CD4-positive, alpha-beta T cell (primary cell): ENCODE measurements around the gene MEST. TPM values are rescaled to one million over a fixed set of nuclear protein-coding genes. Genes with fewer than 3 reads are reported as not detected.

Source experiments
- ATAC-seq: fragments of 200-7000 bp; cut with Tn5 transposase; one replicate; pipeline ENCODE4 v1.10.0; 2022; ENCODE audit warnings: mild to moderate bottlenecking; ENCODE audit not compliant: poor library complexity
- CTCF ChIA-PET: fragments of 350-600 bp; sonication (Branson Sonifier 250); formaldehyde crosslinking; loops from one replicate; lab custom pipeline; 2021; ENCODE audit warnings: antibody characterized with exemption, inconsistent platforms; lab: Charles Lee
- POLR2A ChIA-PET: fragments of 350-600 bp; sonication (Branson Sonifier 250); formaldehyde crosslinking; loops from one replicate; lab custom pipeline; 2021; ENCODE audit warnings: antibody characterized with exemption, inconsistent platforms; lab: Charles Lee
- DNase-seq, 14 experiments: peaks; one replicate each; pipeline ENCODE4 v3.0.0-alpha.2; 2013 to 2020; ENCODE audit warnings: mixed read lengths in 2 of 14
- H3K27ac ChIP-seq, 2 donors: one replicate each; pipeline versions ENCODE4 v1.5.1 to v1.7.0; 2013; ENCODE audit warnings: low read length in 2 of 2, low read depth in 1 of 2, mild to moderate bottlenecking in 1 of 2
- H3K27me3 ChIP-seq, 2 experiments: 1 replicate in 1 of 2; 2 replicates in 1 of 2; pipeline versions ENCODE4 v1.6.1 to v1.7.0; 2013; ENCODE audit warnings: low read length in 2 of 2, control low read depth in 1 of 2, mild to moderate bottlenecking in 1 of 2, moderate library complexity in 1 of 2; ENCODE audit not compliant: insufficient read depth in 2 of 2, control insufficient read depth in 1 of 2
- H3K36me3 ChIP-seq: one replicate; pipeline ENCODE4 v1.6.1; 2013; ENCODE audit warnings: low read length, control low read depth; ENCODE audit not compliant: insufficient read depth
- H3K4me1 ChIP-seq: one replicate; pipeline ENCODE4 v1.6.1; 2013; ENCODE audit warnings: low read length, control low read depth; ENCODE audit not compliant: insufficient read depth
- H3K4me3 ChIP-seq: one replicate; pipeline ENCODE4 v1.5.1; 2013; ENCODE audit warnings: mild to moderate bottlenecking, low read length, moderate library complexity
- H3K9me3 ChIP-seq, 2 experiments: 1 replicate in 1 of 2; 2 replicates in 1 of 2; pipeline versions ENCODE4 v1.6.1 to v1.7.0; 2013; ENCODE audit warnings: low read length in 2 of 2, mild to moderate bottlenecking in 2 of 2, control low read depth in 1 of 2, moderate library complexity in 1 of 2; ENCODE audit not compliant: control insufficient read depth in 1 of 2, insufficient read depth in 1 of 2
- H3K27ac Mint-ChIP-seq: one replicate; pipeline ENCODE4 v1.8.0; 2020; ENCODE audit warnings: mixed read lengths
- H3K27me3 Mint-ChIP-seq: one replicate; pipeline ENCODE4 v1.8.0; 2021; ENCODE audit warnings: mixed read lengths
- H3K36me3 Mint-ChIP-seq: one replicate; pipeline ENCODE4 v1.8.0; 2021; ENCODE audit warnings: low read depth, mixed read lengths
- H3K4me1 Mint-ChIP-seq: one replicate; pipeline ENCODE4 v1.8.0; 2021; ENCODE audit warnings: low read depth, mixed read lengths
- H3K4me3 Mint-ChIP-seq: one replicate; pipeline ENCODE4 v1.8.0; 2020; ENCODE audit warnings: mild to moderate bottlenecking, mixed read lengths
- H3K9me3 Mint-ChIP-seq: one replicate; pipeline ENCODE4 v1.8.0; 2020; ENCODE audit warnings: mixed read lengths
- intact Hi-C, 2 experiments: fragments of 100-400 bp; cut with DNase I in 1 of 2; cut with micrococcal nuclease in 1 of 2; formaldehyde crosslinking; loops; one replicate each; pipeline versions ENCODE4 v1.15.1 to v1.9.0; 2023 to 2025; cut with DNase I, micrococcal nuclease
- total RNA-seq, 174 experiments: library from RNA in 2 of 174; stranded (reverse) in 2 of 174; gene quantifications; one replicate each; pipeline ENCODE4 v1.2.3 and lab custom pipeline; 2021 to 2026
- TF ChIP-seq, protein P1 (sequence below): fragments of 200-600 bp; IDR thresholded peaks from one replicate; pipeline ENCODE4 v1.8.0; 2022; ENCODE audit warnings: antibody characterized with exemption, mild to moderate bottlenecking

MEST gene
- total RNA-seq, 2 experiments from 2014 or later: 2.7 to 2.9 TPM

DNA sequence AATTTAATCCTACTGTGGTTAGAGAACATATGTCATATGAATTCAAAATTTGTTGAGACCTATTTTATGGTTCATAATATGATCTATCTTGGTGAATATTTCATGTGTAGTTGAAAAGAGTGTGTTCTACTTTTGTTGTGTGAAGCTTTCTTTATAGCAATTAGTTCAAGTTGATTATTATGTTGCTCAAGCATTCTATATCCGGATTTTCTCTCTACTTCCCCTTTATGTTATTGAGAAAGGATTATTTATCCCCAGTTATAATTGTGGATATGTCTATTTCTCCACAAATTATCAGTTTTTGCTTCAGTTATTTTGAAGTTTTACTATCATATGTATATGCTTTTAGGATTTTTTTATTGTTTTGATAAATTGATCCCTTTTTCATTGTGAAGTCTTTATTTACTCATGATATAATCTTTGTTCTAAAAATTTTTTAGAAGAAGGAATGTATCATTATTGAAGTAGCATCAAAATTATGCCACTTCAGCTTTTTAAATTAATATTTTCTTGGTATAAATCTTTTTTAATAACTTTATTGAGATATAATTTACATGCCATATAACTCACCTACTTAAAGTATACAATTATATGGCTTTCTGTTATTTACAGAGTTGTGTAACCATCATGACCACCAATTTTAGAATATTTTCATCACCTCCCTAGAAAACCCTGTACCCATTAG, 12.0 kb upstream of the MEST start:
- Histone ChIP-seq H3K4me3 (no peak overlapping the region), H3K27ac (no peak overlapping the region), H3K27me3 (peaks cover 12 to 17% of the 10 kb centered on the region in 2 experiments), H3K4me1 (no peaks in the 10 kb centered on the region), H3K36me3 (no peaks in the 10 kb centered on the region), H3K9me3 (no peaks in the 10 kb centered on the region)
- intact Hi-C loops: loop anchor here (10.0 kb wide), 2 partner anchors 235 to 275 kb away; no protein-coding TSS in a partner anchor
- Mint-ChIP-seq H3K27me3 (peaks cover 20% of the 10 kb centered on the region), H3K27ac (no peak overlapping the region), H3K36me3 (no peaks in the 10 kb centered on the region), H3K9me3 (no peaks in the 10 kb centered on the region), H3K4me1 (peaks cover 8% of the 10 kb centered on the region), H3K4me3 (no peak overlapping the region)
- TF ChIP-seq, protein P1, sequence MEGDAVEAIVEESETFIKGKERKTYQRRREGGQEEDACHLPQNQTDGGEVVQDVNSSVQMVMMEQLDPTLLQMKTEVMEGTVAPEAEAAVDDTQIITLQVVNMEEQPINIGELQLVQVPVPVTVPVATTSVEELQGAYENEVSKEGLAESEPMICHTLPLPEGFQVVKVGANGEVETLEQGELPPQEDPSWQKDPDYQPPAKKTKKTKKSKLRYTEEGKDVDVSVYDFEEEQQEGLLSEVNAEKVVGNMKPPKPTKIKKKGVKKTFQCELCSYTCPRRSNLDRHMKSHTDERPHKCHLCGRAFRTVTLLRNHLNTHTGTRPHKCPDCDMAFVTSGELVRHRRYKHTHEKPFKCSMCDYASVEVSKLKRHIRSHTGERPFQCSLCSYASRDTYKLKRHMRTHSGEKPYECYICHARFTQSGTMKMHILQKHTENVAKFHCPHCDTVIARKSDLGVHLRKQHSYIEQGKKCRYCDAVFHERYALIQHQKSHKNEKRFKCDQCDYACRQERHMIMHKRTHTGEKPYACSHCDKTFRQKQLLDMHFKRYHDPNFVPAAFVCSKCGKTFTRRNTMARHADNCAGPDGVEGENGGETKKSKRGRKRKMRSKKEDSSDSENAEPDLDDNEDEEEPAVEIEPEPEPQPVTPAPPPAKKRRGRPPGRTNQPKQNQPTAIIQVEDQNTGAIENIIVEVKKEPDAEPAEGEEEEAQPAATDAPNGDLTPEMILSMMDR: no peak
- no peak for DNase-seq
- POLR2A ChIA-PET: no interaction called here
- no peak for ATAC-seq
- CTCF ChIA-PET: no interaction called here

DNA sequence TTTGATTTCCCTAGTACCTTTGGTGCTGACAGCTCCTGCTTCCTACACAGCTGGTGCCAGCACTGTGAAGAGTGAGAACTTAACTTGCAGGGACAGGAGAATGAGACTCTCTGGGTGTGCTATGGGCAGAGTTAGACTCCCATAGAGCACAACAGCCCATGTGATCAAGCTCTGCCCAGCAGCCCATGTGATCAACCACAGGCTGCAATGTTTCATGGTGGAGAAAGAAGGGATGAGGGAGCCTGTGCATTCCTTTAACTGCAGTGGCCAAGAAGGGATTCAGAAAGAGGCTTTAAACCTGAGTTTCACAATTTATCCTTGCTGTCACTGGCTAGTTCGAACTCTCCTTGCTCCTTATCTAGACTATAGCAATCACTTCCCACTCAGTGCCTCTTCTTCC, 10.0 kb upstream of the MEST start:
- Mint-ChIP-seq H3K27ac (no peak overlapping the region), H3K4me1 (peaks cover 17% of the 10 kb centered on the region), H3K27me3 (peaks cover 36% of the 10 kb centered on the region), H3K9me3 (no peaks in the 10 kb centered on the region), H3K36me3 (no peaks in the 10 kb centered on the region), H3K4me3 (no peak overlapping the region)
- Histone ChIP-seq H3K9me3 (no peaks in the 10 kb centered on the region), H3K36me3 (no peaks in the 10 kb centered on the region), H3K4me3 (no peak overlapping the region), H3K27me3 (peaks cover 17% of the 10 kb centered on the region in 2 experiments), H3K27ac (no peak overlapping the region), H3K4me1 (peaks cover 14% of the 10 kb centered on the region)
- intact Hi-C loops: loop anchor here (10.0 kb wide), 2 partner anchors 237 to 273 kb away; no protein-coding TSS in a partner anchor
- ATAC-seq: no peak
- POLR2A ChIA-PET: no interaction called here
- TF ChIP-seq, protein P1: no peak
- DNase-seq: no peak
- CTCF ChIA-PET: no interaction called here

DNA sequence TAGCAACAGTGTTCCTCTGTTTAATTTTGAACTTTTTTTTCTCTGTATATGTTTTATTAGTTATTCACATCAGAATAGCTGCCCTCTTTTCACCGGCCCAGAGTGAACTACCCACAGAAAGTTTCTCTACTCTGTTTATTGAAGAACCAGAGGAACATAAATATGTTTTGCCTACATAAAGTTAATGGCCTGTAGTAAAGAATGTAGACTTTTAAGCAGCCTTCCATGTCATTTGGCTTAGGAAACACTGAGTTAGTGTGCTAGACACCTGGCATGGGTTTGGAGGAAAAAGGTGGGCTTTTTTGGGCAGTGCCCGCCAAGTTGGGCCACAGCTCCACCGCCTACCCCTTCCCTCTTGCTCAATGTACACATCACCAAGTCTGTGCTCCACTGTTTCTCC, 8.9 kb upstream of the MEST start:
- H3K9me3 Mint-ChIP-seq: no peaks in the 10 kb centered on the region
- Histone ChIP-seq H3K4me3 (no peak overlapping the region), H3K27ac (no peak overlapping the region), H3K9me3 (no peaks in the 10 kb centered on the region), H3K36me3 (no peaks in the 10 kb centered on the region), H3K27me3 (peaks cover 17% of the 10 kb centered on the region in 2 experiments), H3K4me1 (peaks cover 16% of the 10 kb centered on the region)
- ATAC-seq (no peak), DNase-seq (no peak)
- H3K27ac Mint-ChIP-seq: no peak overlapping the region
- TF ChIP-seq, protein P1: no peak
- intact Hi-C loops: loop anchor here (10.0 kb wide), 2 partner anchors 238 to 272 kb away; no protein-coding TSS in a partner anchor
- H3K27me3 Mint-ChIP-seq: peaks cover 43% of the 10 kb centered on the region
- ChIA-PET CTCF (no interaction called here), POLR2A (no interaction called here)
- H3K4me3 Mint-ChIP-seq: no peak overlapping the region
- peaks cover 17% of the 10 kb centered on the region for H3K4me1 Mint-ChIP-seq
- H3K36me3 Mint-ChIP-seq: no peaks in the 10 kb centered on the region
